HEK293T (cell line): ENCODE measurements around the gene NCOA7.
"Not testable (repeated sequence)": the region's sequence is repeated elsewhere in the genome, so short reads cannot be mapped to it uniquely, and the experiment has no call there.

Experiments
- CTCF ChIA-PET: fragments of 350-600 bp; formaldehyde crosslinking; extraction: SDS; loops from one replicate; lab custom pipeline; 2021; ENCODE audit warnings: antibody characterized with exemption, inconsistent platforms; lab: Yijun Ruan, JAX
- POLR2A ChIA-PET: fragments of 350-600 bp; formaldehyde crosslinking; extraction: SDS; loops from one replicate; lab custom pipeline; 2020; ENCODE audit warnings: antibody characterized with exemption, inconsistent platforms; lab: Yijun Ruan, JAX
- DNase-seq: peaks from one replicate; pipeline ENCODE4 v3.0.0; 2012; ENCODE audit warnings: mixed read lengths; ENCODE audit errors: extremely low spot score
- ARNT ChIP-seq: fragments of 450-650 bp; IDR thresholded peaks from 2 replicates; pipeline ENCODE4 v1.6.1; 2017; ENCODE audit warnings: mild to moderate bottlenecking
- BHLHE40 ChIP-seq: fragments of 450-650 bp; IDR thresholded peaks from 2 replicates; pipeline ENCODE4 v1.6.1; 2016; ENCODE audit warnings: mild to moderate bottlenecking, moderate library complexity, borderline replicate concordance
- CTBP1 ChIP-seq: fragments of 450-650 bp; IDR thresholded peaks from 2 replicates; pipeline ENCODE4 v1.6.1; 2016; ENCODE audit warnings: borderline replicate concordance
- ELF4 ChIP-seq: fragments of 450-650 bp; IDR thresholded peaks from 2 replicates; pipeline ENCODE4 v1.6.1; 2017; ENCODE audit warnings: antibody characterized with exemption
- FOXA1 ChIP-seq: fragments of 450-650 bp; IDR thresholded peaks from 2 replicates; pipeline ENCODE4 v1.6.1; 2016; ENCODE audit warnings: mild to moderate bottlenecking
- FOXK2 ChIP-seq: fragments of 450-650 bp; IDR thresholded peaks from 2 replicates; pipeline ENCODE4 v1.6.1; 2016; ENCODE audit warnings: mild to moderate bottlenecking
- FOXM1 ChIP-seq: fragments of 450-650 bp; IDR thresholded peaks from 2 replicates; pipeline ENCODE4 v1.6.1; 2017; ENCODE audit warnings: mild to moderate bottlenecking, borderline replicate concordance
- HDGF ChIP-seq: fragments of 450-650 bp; IDR thresholded peaks from 2 replicates; pipeline ENCODE4 v1.6.1; 2017; ENCODE audit warnings: antibody characterized with exemption, borderline replicate concordance
- L3MBTL2 ChIP-seq: fragments of 450-650 bp; conservative IDR thresholded peaks from 2 replicates; pipeline ENCODE4 v1.6.1; 2016; ENCODE audit warnings: mild to moderate bottlenecking
- LEF1 ChIP-seq: fragments of 450-650 bp; IDR thresholded peaks from 2 replicates; pipeline ENCODE4 v1.6.1; 2017; ENCODE audit warnings: mild to moderate bottlenecking, borderline replicate concordance
- NFRKB ChIP-seq: fragments of 450-650 bp; IDR thresholded peaks from 2 replicates; pipeline ENCODE4 v1.6.1; 2016; ENCODE audit warnings: mild to moderate bottlenecking, moderate library complexity
- PKNOX1 ChIP-seq: fragments of 450-650 bp; IDR thresholded peaks from 2 replicates; pipeline ENCODE4 v1.6.1; 2016
- SP1 ChIP-seq: fragments of 450-650 bp; IDR thresholded peaks from 2 replicates; pipeline ENCODE4 v1.6.1; 2017
- SUZ12 ChIP-seq: fragments of 450-650 bp; IDR thresholded peaks from 2 replicates; pipeline ENCODE4 v1.6.1; 2016; ENCODE audit warnings: mild to moderate bottlenecking
- TARDBP ChIP-seq: fragments of 450-650 bp; IDR thresholded peaks from 2 replicates; pipeline ENCODE4 v1.6.1; 2016
- ZNF384 ChIP-seq: fragments of 450-650 bp; IDR thresholded peaks from 2 replicates; pipeline ENCODE4 v1.6.1; 2016

The NCOA7 gene

GRCh38 chr6:125773387-125774341 is 17.1 kb upstream of the NCOA7 start:
- no peak for DNase-seq
- TF ChIP-seq NFRKB = no peak
- TF ChIP-seq PKNOX1 = no peak
- no peak for TF ChIP-seq ARNT
- no peak for TF ChIP-seq ELF4
- TF ChIP-seq TARDBP = no peak
- TF ChIP-seq BHLHE40 = no peak
- CTCF ChIA-PET = no interaction called here
- POLR2A ChIA-PET = no interaction called here

- DNase-seq, POLR2A ChIA-PET: not testable (repeated sequence)
- CTCF ChIA-PET = interaction anchor here (1.8 kb wide), 1 partner anchor 463 kb away, joined by 4 read pairs; no protein-coding TSS in a partner anchor
Observed at GRCh38 chr6:125776107-125776826, 14.5 kb upstream of the NCOA7 start.

GRCh38 chr6:125779924-125780539 is 10.7 kb upstream of the NCOA7 start:
- DNase-seq = peak; percentile 92
- POLR2A ChIA-PET = interaction anchor here (0.6 to 2.5 kb wide), 12 partner anchors 10 to 479 kb away, joined by 3 to 87 read pairs (median 7); partner anchors contain the start of genes HINT3, NCOA7 and TRMT11
- CTCF ChIA-PET = interaction anchor here (1.9 to 2.3 kb wide), 3 partner anchors 11 to 176 kb away, joined by 8 to 22 read pairs (median 15); partner anchors contain the start of genes HINT3 and NCOA7
- no peak for TF ChIP-seq FOXM1
- no peak for TF ChIP-seq SUZ12
- no peak for TF ChIP-seq NFRKB
- no peak for TF ChIP-seq FOXK2
- no peak for TF ChIP-seq CTBP1
- TF ChIP-seq ZNF384 = peak; percentile 49
- TF ChIP-seq PKNOX1 = no peak
- TF ChIP-seq FOXA1 = no peak
- no peak for TF ChIP-seq HDGF
- no peak for TF ChIP-seq L3MBTL2
- TF ChIP-seq SP1 = no peak
- TF ChIP-seq ARNT = no peak
- no peak for TF ChIP-seq BHLHE40
- 0 out of 2 replicates have a peak, but pooled peaks have one; percentile 4 for TF ChIP-seq TARDBP
- TF ChIP-seq ELF4 = peak; percentile 46
- TF ChIP-seq LEF1 = no peak

GRCh38 chr6:125780540-125781313 is 10.0 kb upstream of the NCOA7 start:
- TF ChIP-seq PKNOX1 = peak; percentile 86
- TF ChIP-seq SP1 = no peak
- peak; percentile 99 for TF ChIP-seq L3MBTL2
- no peak for TF ChIP-seq FOXA1
- peak; percentile 36; the same call in 1 of the 2 replicates for TF ChIP-seq ARNT
- peak; percentile 59; the same call in 1 of the 2 replicates for TF ChIP-seq NFRKB
- no peak for TF ChIP-seq LEF1
- no peak for TF ChIP-seq TARDBP
- CTCF ChIA-PET = interaction anchor here (0.7 to 2.3 kb wide), 6 partner anchors 10 to 206 kb away, joined by 3 to 22 read pairs (median 8); partner anchors contain the start of genes HINT3 and NCOA7
- DNase-seq = peak; percentile 62
- POLR2A ChIA-PET = interaction anchor here (0.6 to 2.5 kb wide), 29 partner anchors 10 to 479 kb away, joined by 3 to 87 read pairs (median 4); partner anchors contain the start of genes HINT3, NCOA7 and TRMT11

GRCh38 chr6:125781314-125781868 is 9.4 kb upstream of the NCOA7 start:
- TF ChIP-seq ARNT = no peak
- no peak for TF ChIP-seq HDGF
- TF ChIP-seq NFRKB = no peak
- TF ChIP-seq L3MBTL2 = no peak
- no peak for TF ChIP-seq FOXK2
- no peak for TF ChIP-seq SP1
- no peak for TF ChIP-seq TARDBP
- no peak for TF ChIP-seq ELF4
- no peak for TF ChIP-seq ZNF384
- TF ChIP-seq PKNOX1 = no peak
- TF ChIP-seq FOXM1 = no peak
- no peak for TF ChIP-seq FOXA1
- no peak for TF ChIP-seq LEF1
- no peak for TF ChIP-seq CTBP1
- TF ChIP-seq BHLHE40 = no peak
- CTCF ChIA-PET = interaction anchor here (0.7 to 2.3 kb wide), 7 partner anchors 9 to 206 kb away, joined by 3 to 22 read pairs (median 8); partner anchors contain the start of genes HINT3 and NCOA7
- POLR2A ChIA-PET = interaction anchor here (0.6 to 2.5 kb wide), 29 partner anchors 9 to 480 kb away, joined by 3 to 87 read pairs (median 4); partner anchors contain the start of genes HINT3, NCOA7 and TRMT11
- DNase-seq = no peak
